CMK (cell line): ENCODE data around the gene CDCA4.
A peak's percentile ranks its signal among the peaks of the same experiment; 100 is the strongest.

Experiments
- DNase-seq: peaks from one replicate; pipeline ENCODE4 v3.0.0-alpha.2; 2010; ENCODE audit warnings: low read depth

The CDCA4 gene

DNA sequence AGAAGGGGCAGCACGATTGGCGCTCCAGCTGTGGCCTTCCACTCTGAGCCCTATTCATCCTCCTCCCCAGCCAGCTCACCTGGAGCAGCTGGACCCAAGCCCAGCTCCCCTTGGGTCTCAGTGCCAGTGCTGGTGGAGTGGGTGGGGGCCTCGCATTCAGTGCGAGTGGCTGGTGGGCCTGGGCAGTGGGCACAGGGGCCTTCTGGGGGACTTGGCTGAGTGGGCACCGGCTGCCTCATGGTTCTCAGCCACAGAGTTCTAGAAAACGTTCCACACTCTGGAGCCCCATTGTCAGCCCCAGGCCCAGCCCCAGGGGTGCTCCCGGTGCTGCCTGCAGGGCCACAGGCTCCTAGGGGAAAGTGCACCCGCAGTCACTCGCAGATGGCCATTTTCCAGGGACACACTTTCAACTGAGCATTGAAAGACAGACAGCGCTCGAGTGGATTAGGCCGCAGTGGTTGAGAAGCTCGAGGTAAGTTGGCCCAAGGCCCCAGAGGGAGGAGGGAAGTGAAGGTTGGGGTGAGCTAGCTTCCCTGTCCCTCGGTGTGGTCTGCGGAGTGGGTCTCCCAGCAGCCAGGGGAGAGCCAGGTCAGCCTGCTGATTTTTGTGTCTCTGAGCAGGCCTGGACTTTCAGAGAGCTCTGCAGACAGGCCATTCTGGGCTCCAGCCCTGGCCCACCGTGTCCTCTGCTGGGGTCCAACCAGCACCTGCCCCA lies 31.5 kb downstream of the CDCA4 start:
- DNase-seq, result no peak

GRCh38 chr14:104986487-104987164 lies 34.3 kb downstream of the CDCA4 start:
- DNase-seq, result no peak

DNA sequence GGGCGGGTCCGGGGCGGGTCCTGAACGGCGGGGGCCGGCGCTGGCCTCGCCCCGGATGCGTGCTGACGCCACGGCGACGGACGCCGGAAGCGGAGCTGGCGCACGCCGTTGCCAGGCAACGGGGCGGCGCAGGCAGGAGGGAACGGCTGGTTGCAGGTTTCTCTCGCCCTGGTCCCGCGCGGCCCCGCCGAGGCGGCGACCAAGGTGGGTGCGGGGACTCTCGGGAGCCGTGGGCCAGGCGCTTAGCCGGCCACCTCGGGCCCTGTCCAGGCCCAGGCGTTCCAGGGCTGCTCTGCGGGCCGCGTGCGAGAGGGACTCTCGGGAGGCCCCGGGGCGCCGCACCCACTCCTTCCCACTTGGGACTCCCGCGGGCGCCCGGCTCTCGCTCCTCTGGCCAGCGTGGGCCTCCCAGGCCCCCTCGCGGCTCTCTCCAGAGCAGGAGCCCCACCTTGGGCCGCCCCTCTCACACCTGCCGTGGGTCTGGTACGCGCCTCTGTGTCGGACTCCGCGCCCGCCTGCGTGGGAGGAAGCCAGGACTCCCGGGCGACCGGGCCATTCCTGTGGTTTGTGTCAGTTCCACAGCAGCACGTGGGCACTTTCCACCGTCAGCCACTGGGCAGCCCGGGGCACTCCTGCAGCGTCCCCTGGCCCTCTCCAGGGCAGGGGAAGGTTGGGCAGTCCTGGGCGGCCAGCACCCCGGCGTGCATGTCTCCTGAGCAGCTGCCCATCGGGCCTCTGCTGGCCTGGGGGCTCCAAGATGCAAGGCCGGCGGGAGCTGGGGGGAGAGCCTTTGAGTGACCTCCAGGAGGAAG lies 35.0 kb downstream of the CDCA4 start, which contains the start of gene CLBA1:
CLBA1 (plus strand) TSS at position 114 of the 812 bp plus-strand sequence; CDS start at position 758, 644 bp downstream.
- peak; percentile 72 for DNase-seq

GRCh38 chr14:104984056-104984894 lies 36.6 kb downstream of the CDCA4 start:
- DNase-seq, result no peak

GRCh38 chr14:104983231-104983721 lies 37.6 kb downstream of the CDCA4 start:
- no peak for DNase-seq

DNA sequence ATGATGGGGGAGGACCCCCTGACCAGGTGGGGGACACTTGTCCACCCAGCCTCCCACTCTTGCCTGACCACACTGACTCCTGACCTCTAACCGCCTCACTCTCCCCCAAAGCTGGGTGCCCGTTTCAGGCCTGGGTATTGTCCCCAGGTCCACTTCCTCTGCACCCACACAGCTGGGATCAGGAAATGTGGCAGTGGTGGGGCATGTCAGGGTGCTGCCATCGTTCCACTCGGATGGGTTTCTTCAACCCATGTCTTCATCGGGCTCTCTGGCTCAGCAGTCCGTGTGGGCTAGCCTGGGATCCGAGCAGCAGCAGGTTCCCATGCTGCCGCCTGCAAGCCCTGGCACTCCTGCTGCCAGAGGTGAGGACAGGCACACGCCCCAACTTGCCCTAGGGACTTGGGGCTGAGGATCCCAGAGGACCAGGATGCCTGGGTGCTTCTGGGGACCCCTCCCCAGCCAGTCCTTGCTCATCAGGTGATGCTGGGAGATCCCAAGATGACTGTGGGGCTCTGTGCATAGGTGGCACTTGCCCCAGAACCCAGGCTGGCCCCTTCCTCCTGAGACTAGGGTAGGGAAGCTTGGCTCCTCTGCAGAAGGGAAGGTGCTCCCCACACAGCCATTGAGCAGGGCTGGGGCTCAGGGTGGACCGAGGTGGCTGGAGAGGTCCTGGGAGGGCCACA lies 38.2 kb downstream of the CDCA4 start:
- DNase-seq, result no peak

DNA sequence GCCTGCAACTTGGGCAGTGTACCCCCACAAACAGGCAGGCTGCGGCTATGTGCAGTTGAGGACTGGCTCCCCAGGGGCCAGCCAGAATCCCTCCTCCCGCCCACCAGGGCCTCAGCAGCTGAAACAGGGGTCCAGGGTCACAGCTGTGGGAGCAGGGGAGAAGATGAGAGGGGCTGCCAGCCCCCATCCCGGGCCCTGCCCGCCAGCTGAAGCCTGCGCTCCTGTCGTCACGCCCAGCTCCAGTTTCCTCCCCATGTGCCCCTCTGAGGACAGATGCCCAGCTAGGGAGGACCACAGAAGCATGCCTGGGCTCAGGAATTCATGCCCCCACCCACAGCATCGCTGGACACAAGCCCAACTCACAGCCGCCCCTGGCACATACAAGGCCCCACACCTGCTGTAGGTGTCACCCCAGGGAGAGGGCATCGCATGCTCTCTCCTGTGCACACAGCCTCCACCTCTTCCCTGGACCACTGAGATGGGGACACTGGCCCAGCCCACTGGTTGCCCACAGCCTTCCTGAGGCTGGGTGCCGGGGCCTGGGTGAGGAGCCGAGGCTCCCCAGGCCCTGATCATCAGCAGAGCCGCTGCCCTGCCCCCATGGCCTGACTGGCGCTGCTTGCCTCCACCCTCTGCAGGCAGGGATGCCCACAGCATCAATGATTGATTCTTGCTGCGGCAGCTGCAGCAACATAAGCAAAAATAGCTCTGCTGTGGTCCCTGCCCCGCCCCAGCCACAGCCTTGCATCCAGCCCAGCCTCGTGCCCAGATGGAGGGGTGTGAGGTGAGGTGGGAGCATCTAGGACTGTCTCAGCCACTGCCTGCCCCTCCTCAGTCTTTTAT lies 39.0 kb downstream of the CDCA4 start:
- DNase-seq, result no peak

DNA sequence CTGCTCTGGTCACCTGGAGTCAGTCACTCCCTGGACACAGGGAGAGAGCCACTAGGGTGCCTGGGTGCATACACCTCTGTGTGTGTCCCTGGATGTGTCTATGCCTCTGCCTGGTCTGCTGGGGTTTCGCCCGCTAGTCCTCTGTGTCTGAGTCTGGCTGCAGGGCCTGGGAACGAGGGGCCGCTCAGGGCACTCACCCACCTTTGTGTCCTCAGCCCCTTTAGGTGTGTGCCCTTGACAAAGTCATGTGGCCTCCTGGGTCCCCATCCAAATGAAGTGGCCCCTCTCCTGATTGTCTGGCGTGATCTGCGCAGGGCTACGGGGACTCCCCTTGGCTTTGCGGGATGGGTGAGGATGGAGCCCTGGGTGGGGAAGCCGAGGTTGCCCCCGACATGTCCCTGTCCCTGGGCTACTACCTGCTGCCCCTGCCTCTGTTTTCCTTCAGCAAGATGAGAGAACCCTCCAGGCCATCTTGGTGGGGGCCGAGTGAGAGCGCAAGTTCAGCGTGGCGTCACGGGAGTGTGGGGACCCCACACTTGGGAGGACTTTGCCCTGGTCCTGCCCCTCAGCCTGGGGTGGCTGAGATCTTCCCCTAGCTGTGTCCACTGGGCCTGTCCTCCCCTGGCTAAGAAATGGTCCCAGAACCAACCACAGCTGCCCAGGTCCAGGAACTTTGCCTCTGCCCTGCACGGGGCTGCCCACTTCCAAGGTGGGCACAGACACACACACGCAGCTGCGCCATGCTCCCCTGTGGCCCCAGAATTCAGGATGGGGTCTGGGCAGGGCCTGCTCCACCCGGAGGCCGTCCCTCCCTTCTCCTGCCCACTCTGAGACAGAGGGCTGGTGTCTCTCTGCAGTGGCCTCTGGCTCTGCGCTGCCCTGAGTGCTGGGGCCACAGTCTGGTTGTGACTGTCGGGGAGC lies 40.0 kb downstream of the CDCA4 start:
- DNase-seq, result no peak

DNA sequence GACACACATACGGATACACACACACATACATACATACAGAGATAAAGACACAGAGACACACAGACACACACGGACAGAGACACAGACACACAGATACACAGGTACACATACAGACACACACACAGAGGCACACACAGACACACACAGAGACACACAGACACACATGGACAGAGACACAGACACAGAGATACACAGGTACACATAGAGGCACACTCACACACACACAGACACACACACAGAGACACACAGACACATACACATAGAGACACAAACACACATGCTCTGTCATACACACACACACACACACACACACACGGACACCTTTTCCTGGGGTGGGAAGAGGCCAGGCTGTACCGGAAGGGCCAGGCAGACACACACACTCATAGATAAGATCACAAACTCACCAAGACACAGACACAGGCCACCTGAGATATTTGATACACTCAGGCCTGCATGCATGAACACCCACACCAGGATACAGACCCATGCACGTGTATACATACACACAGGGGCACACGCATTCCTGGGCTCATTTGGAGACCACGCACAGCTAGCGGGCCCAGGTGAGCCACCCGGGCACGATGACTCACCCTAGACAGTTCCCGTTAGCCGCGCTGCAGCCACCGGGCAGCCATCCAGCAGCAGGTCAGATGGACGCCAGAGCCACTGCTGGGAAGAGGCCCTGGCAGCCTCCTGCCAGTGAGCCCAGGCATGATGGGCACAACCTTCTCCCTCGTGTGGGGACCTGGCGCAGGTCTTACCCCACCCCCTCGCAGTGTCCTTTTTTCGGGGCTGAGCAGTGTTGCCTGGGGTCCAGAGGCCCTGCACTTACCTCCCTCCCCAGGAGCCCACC lies 40.9 kb downstream of the CDCA4 start:
- no peak for DNase-seq

DNA sequence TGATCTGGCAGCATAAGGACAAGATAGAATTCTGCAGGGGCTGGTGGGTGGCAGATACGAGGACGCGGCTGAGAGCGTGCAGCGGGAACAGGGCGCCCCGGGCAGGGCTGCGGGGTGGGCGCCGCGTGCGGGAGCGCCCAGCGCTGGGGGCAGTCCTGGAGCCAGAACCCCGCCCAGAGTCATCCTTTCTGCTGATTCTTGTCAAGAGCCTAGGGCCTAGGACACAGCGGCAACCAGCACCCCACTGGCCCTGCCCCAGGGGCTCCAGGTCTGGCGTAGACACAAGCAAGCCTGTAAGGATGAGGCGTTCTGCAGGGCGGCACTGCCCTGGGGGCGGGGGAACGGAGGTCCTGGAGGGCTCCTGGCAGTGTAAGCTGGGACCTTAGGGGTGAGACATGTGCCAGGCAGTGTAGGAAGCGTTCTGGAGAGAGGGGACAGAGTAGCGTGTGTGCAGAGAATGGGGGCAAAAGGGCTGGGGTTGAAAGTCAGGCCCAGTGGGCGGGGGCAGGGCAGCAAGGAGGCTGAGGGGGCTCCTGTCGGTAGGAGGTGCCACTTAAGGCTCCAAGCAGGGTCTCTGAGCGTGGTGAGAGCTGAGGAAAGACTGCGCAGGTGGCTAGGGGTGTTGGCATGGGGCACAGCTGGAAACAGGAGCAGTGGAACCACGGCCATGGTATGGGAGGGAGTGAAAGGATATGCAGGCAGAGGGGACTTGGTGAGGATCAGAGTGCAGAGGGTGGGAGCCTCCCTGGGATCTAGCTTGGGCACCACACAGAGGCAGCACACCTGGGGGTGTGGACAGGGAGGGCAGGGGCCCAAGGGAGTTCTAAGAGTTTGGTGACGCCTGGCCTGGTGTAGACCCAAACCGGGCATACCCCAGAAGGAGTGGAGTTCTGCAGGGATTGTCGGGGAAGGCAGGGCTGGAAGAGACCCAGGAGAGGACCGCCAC lies 41.9 kb downstream of the CDCA4 start:
- DNase-seq, result no peak

DNA sequence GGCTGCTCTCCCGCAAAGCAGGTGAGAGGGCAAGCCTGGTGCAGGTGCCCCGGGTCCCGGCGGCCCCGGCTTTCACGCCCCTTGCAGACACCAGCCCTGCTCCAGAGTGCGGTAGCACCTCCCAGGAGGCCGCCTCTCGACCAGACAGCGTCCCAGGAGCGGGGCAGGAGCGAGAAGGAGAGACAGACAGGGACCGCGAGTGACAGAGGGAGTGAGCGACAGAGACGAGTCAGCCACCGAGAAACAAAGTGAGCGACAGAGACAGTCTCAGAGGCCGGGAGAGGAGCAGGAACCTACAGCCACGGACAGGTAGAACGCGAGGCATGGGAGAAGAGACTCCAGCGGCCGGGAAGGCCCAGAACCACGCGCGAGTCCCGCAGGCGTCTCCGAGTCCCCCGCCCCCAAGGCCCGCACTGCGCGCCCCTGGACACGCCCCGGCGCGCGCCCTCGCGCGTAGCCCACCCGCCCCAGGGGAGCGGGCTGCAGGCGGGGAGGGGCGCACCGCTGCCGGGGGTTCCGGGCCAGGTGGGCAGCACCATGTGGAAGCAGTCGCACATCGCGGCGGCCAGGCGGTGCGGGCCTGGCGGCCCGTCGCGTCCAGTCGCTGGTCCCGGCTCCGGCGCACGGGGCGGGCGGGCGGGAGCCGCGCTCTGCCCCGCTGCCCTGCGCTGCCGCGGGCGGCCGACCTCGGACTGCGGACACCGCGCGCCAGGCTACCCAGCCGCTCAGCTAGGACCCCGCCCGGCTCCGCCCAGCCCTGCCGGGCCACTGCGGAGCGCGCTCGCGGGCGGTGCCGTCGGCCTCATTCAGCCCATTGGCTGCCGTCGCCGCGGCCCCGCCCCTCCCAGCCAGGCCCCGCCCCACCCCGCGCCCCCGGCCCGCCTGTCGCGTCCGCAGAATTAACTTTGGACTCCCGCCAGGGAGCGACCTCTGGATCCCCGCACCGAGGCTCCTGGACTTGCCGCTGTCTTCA lies 42.9 kb downstream of the CDCA4 start, which contains the start of gene AHNAK2:
AHNAK2 (minus strand) TSS at position 694 of the 973 bp plus-strand sequence; CDS start at position 557, 137 bp downstream.
- peak; percentile 65 for DNase-seq

DNA sequence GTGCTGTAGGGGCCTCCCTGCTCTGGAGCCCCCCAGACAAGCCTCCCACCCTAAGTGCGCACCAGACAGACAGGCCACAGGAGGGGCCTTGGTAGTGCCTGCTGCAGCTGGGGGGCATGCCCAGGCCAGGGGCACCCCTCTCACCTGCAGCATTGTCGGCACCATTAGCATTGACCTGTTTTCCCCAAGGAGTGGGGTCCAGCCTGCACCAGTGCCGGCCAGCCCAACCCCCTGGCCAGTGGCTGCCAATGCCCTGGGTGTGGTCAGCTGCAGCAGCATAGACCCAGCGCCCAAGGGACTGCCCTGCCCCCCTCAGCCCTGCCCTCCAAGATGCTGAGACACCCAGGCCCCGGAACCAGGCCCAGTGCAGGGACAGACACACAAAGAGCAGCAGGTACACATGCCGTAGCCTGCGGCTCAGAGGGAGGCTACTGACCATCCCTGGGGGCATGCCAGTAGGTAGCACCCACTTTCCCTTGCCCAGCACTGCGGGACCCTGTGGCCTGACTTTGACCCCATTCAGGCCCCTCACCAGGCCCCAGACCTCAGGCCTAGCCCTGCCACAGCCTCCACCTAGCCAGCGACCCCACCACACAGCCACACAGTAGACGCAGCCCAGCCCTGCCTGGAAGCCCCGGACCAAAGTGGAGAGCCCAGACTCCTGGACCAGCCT lies 43.7 kb downstream of the CDCA4 start:
- no peak for DNase-seq

DNA sequence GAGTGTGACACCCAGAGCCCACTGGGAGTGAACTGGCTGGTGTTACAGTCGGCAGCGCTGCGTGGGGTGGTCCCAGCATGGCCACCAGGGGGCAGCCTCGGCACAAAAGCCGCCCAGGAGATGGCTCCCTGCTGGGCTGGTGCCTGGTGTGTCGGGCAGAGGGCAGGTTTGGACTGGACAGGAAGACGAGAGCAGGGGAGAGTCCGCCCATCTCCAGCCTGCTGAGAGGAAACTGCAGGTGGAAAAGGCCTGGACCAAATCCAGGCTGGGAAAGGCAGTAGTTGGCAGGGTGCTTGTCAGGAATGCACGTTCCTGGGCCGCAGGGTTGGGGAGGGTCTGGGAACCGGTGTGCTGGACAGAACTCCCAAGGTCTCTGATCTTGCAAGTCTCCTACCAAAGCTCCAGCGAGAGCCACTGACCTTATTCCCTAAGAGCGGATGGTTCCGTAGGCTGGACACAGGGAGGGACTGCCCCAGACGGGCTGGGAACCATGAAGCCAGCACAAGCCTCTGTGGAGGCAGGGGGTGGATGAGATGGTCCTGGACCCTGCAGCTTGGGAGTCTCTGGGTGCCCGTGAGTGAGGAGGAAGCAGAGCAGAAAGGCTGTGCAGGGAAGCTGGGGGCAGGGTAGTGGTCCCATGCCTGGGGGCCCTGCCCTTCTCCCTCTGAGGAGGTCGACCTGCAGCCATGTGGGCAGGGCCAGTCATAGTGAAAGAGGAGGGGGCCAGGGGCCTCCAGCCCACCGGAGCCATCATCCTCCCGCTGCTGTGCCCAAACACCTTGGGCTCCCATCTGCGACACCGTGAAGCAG lies 44.5 kb downstream of the CDCA4 start:
- DNase-seq, result peak; percentile 52
